Measurements from ENCODE around the gene MINPP1.

The MINPP1 gene

GRCh38 chr10:87508837-87509236 lies 4.1 kb downstream of the MINPP1 start:
- no peak for TF ChIP-seq CTCF (IDR thresholded peaks at IDR 0.05; ENCODE audit: extremely low read depth, insufficient read depth, missing control alignments)
- no peak for DNase-seq (ENCODE audit: low spot score)
- in situ Hi-C loops (cut with MboI; ENCODE audit: low pct_unique_long_range_greater_than_20kb, low sequenced_read_pairs, unreplicated experiment): no loop called here

GRCh38 chr10:87510025-87510424 lies 5.3 kb downstream of the MINPP1 start:
- in situ Hi-C loops (cut with MboI; ENCODE audit: low pct_unique_long_range_greater_than_20kb, low sequenced_read_pairs, unreplicated experiment): no loop called here
- DNase-seq (ENCODE audit: low spot score): no peak
- TF ChIP-seq CTCF (IDR thresholded peaks at IDR 0.05; ENCODE audit: extremely low read depth, insufficient read depth, missing control alignments): no peak

GRCh38 chr10:87511526-87511925 lies 6.8 kb downstream of the MINPP1 start:
- no peak for DNase-seq (ENCODE audit: low spot score)
- in situ Hi-C loops (cut with MboI; ENCODE audit: low pct_unique_long_range_greater_than_20kb, low sequenced_read_pairs, unreplicated experiment): no loop called here
- TF ChIP-seq CTCF (IDR thresholded peaks at IDR 0.05; ENCODE audit: extremely low read depth, insufficient read depth, missing control alignments): no peak

GRCh38 chr10:87518937-87519336 lies 14.2 kb downstream of the MINPP1 start:
- in situ Hi-C loops (cut with MboI; ENCODE audit: low pct_unique_long_range_greater_than_20kb, low sequenced_read_pairs, unreplicated experiment): no loop called here
- no peak for TF ChIP-seq CTCF (IDR thresholded peaks at IDR 0.05; ENCODE audit: extremely low read depth, insufficient read depth, missing control alignments)
- no peak for DNase-seq (ENCODE audit: low spot score)

GRCh38 chr10:87519582-87519981 lies 14.9 kb downstream of the MINPP1 start:
- no peak for TF ChIP-seq CTCF (IDR thresholded peaks at IDR 0.05; ENCODE audit: extremely low read depth, insufficient read depth, missing control alignments)
- in situ Hi-C loops (cut with MboI; ENCODE audit: low pct_unique_long_range_greater_than_20kb, low sequenced_read_pairs, unreplicated experiment): no loop called here

GRCh38 chr10:87523731-87524130 lies 19.0 kb downstream of the MINPP1 start:
- no peak for TF ChIP-seq CTCF (IDR thresholded peaks at IDR 0.05; ENCODE audit: extremely low read depth, insufficient read depth, missing control alignments)
- no peak for DNase-seq (ENCODE audit: low spot score)
- in situ Hi-C loops (cut with MboI; ENCODE audit: low pct_unique_long_range_greater_than_20kb, low sequenced_read_pairs, unreplicated experiment): no loop called here

More at GRCh38 chr10:87519582-87519981, 14.9 kb downstream of the MINPP1 start:
- DNase-seq (ENCODE audit: low spot score): peak; percentile 36

GRCh38 chr10:87524296-87524695 lies 19.6 kb downstream of the MINPP1 start:
- in situ Hi-C loops (cut with MboI; ENCODE audit: low pct_unique_long_range_greater_than_20kb, low sequenced_read_pairs, unreplicated experiment): no loop called here
- DNase-seq (ENCODE audit: low spot score): no peak
- TF ChIP-seq CTCF (IDR thresholded peaks at IDR 0.05; ENCODE audit: extremely low read depth, insufficient read depth, missing control alignments): no peak

Measured in GM13977 (cell line).